Measurements from ENCODE around the gene OSBPL3.

The OSBPL3 gene

GRCh38 chr7:24763303-24763901 is 216.6 kb downstream of the OSBPL3 start:
- no peak for DNase-seq (ENCODE audit: low read depth in 2 of 2)

DNA sequence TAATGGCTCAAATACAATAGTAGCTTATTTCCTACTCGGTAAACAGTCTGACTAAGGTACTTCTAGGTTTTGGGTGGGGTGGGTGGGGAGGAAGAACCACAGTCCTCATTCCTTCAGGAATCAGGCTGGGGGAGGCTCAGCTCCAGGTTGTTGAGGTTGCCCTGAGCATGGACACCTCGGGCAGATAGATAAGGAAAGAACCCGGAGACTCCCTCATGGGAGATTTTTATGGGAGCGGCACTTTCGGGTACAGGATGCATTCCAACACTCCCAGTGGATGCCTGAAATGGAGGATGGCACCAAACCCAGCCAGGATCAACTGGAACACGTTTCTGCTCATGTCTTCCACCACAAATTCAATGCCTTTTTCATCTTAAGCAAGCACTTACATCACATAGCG is 217.2 kb downstream of the OSBPL3 start:
- DNase-seq (ENCODE audit: low read depth in 2 of 2): no peak

- no peak for DNase-seq (ENCODE audit: low read depth in 2 of 2)
These were observed 219.0 kb downstream of the OSBPL3 start for GRCh38 chr7:24760968-24761367.

GRCh38 chr7:24757353-24758275 is 222.4 kb downstream of the OSBPL3 start, which contains the start of gene GSDME:
TSS of gene GSDME (minus strand) at chr7:24757464. CDS start at chr7:24749774, 7,690 bp downstream.
- DNase-seq (ENCODE audit: low read depth in 2 of 2): no peak

DNA sequence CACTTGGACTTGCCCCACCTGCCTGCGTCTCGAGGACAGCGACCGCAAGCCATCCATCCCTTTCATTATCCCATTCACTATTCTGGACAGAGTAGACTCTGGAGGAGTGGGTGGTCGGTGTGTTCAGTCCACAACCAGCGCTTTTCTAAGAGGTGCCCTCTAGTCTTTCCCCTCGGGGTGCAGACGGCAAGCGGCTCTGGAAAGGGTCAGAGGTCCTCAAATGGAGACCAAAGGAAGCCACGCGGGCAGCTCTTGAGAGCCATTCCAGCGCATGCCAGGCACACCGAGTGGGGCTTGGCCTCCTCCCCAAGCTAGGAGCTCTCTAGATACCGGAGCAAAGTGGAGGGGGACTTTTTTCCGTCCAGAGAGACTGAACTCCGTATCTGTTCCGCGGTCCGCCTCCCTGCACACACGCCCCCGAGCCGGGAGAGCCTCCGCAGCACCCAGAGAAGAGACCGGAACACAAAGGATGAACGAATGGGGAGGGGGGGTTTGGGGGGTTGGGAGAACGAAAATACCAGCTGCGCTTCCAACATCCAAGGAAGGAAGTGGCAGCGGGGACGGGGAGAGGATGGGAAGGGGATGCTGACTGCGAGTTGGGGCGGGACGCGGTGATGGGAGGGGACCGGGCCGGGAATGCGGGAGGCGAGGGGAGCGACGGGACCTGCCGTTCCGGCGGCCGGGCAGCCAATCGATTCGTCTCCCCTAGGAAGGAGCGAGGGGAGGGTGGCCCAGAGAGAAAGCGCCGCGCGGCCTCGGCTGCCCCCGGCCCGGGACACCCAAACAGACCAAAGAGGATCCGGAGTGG is 223.2 kb downstream of the OSBPL3 start:
- DNase-seq (ENCODE audit: low read depth in 2 of 2): no peak

- DNase-seq (ENCODE audit: low read depth in 2 of 2): no peak
These were observed 224.2 kb downstream of the OSBPL3 start for GRCh38 chr7:24755541-24756407.

- no peak for DNase-seq (ENCODE audit: low read depth in 2 of 2)
These were observed 225.0 kb downstream of the OSBPL3 start for GRCh38 chr7:24754906-24755506.

GRCh38 chr7:24752073-24752800 is 227.7 kb downstream of the OSBPL3 start:
- no peak for DNase-seq (ENCODE audit: low read depth in 2 of 2)

GRCh38 chr7:24751484-24751883 is 228.5 kb downstream of the OSBPL3 start:
- no peak for DNase-seq (ENCODE audit: low read depth in 2 of 2)

DNA sequence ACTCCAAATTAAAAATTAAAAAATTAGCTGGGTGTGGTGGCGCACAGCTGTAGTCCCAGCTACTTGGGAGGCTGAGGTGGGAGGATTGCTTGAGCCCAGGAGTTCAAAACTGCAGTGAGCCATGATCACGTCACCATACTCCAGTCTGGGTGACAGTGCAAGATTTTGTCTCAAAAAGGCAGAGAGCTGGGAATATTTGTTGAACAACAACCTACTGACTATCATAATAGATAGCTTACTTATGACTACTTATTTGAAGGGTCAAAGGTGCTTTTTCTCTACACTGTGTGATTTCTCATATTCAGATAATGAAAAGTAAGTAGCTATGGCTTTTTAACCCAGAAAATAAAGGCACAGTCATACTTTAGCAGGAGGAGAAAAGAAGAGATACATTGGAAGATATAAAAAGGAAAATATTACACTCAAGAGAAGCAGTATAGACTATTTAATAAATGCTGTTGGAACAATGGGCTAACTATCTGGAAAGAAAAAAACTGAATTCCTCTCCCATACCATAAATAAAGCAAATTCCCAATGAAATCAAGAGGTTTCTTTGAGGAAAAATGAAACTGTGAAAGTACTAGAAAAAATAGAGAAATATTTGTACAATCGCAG is 229.4 kb downstream of the OSBPL3 start:
- DNase-seq (ENCODE audit: low read depth in 2 of 2): no peak

DNA sequence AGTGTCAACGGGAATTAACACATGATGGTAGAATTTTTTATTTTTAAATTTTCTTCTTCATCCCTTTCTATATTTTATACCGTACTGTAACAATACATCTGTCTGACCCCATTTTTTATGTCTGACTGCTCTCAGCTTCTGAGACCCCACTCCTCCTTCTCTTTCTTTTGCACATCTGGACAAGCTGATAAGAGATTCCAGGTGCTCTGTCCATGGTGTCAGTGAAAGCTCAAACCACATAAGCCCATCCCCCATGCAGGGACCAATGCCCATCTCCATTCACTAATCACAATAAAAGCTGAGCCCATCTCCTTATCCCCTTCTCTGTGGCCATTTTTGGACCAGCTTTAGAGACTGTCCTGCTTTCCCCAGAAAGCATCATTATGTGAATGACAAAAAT is 231.5 kb downstream of the OSBPL3 start:
- no peak for DNase-seq (ENCODE audit: low read depth in 2 of 2)
